Endothelial cell of umbilical vein (primary cell): ENCODE data around the gene DUOXA1. TPM values are rescaled to one million over a fixed set of nuclear protein-coding genes. Genes with fewer than 3 reads are reported as not detected.

Experiments
- BruUV-seq: library from RNA; stranded (reverse); fragments of 400-500 nt; replicated peaks from 2 replicates; lab custom pipeline; 2021; lab: Mats Ljungman, UMichigan
- CTCF ChIA-PET: fragments of 300-600, 350-600 bp; sonication (Branson Sonifier 250); formaldehyde crosslinking; loops from one replicate; lab custom pipeline; 2021; ENCODE audit warnings: antibody characterized with exemption, inconsistent platforms; lab: Charles Lee
- POLR2A ChIA-PET: fragments of 300-600, 350-600 bp; sonication (Branson Sonifier 250); formaldehyde crosslinking; loops from one replicate; lab custom pipeline; 2021; ENCODE audit warnings: antibody characterized with exemption, inconsistent platforms; lab: Charles Lee
- DNase-seq: peaks from one replicate; pipeline ENCODE4 v3.0.0-alpha.2; 2011; ENCODE audit warnings: low read depth, low spot score
- FAIRE-seq: peaks from 2 replicates; lab custom pipeline; 2011; peaks lifted over from hg19 to GRCh38; lab: Jason Lieb, UNC
- H2AFZ ChIP-seq: 2 replicates; pipeline ENCODE4 v1.6.0; 2012; ENCODE audit warnings: low read depth, low read length, control low read depth, inconsistent platforms
- H3K27ac ChIP-seq: 2 replicates; pipeline ENCODE4 v1.5.1; 2011; ENCODE audit warnings: low read depth, mild to moderate bottlenecking, control low read depth, low read length, moderate library complexity; ENCODE audit not compliant: insufficient read depth
- H3K27me3 ChIP-seq, 2 experiments: 2 replicates each; pipeline versions ENCODE4 v1.6.0 to v1.6.1; 2011; ENCODE audit warnings: low read length in 2 of 2, mixed read lengths in 1 of 2; ENCODE audit not compliant: control insufficient read depth in 2 of 2, insufficient read depth in 2 of 2
- H3K36me3 ChIP-seq, 2 experiments: 2 replicates in 1 of 2; 3 replicates in 1 of 2; pipeline ENCODE4 v1.5.1; 2011; ENCODE audit warnings: low read length in 2 of 2, mild to moderate bottlenecking in 1 of 2, moderate library complexity in 1 of 2; ENCODE audit not compliant: control insufficient read depth in 2 of 2, insufficient read depth in 2 of 2; ENCODE audit errors: extremely low read depth in 1 of 2
- H3K4me1 ChIP-seq: 3 replicates; pipeline ENCODE4 v1.5.1; 2011; ENCODE audit warnings: mild to moderate bottlenecking, low read length; ENCODE audit not compliant: control insufficient read depth, insufficient read depth; ENCODE audit errors: extremely low read depth
- H3K4me2 ChIP-seq: 2 replicates; pipeline ENCODE4 v1.6.1; 2011; ENCODE audit warnings: low read length, control low read depth, mixed read lengths; ENCODE audit not compliant: insufficient read depth
- H3K4me3 ChIP-seq, 3 experiments: fragments of 200-600 bp in 1 of 3; sonication (generic), shearing (Covaris generic) in 1 of 3; replicated peaks in 1 of 3; 2 replicates each; pipeline ENCODE4 v1.5.1; 2011 to 2016; ENCODE audit warnings: control low read depth in 3 of 3, low read length in 3 of 3, mild to moderate bottlenecking in 2 of 3, inconsistent platforms in 1 of 3, low read depth in 1 of 3, moderate library complexity in 1 of 3; ENCODE audit not compliant: insufficient read depth in 1 of 3
- H3K79me2 ChIP-seq: 2 replicates; pipeline ENCODE4 v1.6.0; 2012; ENCODE audit warnings: low read length, inconsistent platforms; ENCODE audit not compliant: control insufficient read depth, insufficient read depth
- H3K9ac ChIP-seq: replicated peaks from 2 replicates; pipeline ENCODE3; 2011; ENCODE audit warnings: low read length, control low read depth; ENCODE audit not compliant: insufficient read depth; ENCODE audit errors: extremely low read depth
- H3K9me1 ChIP-seq: replicated peaks from 3 replicates; pipeline ENCODE4 v1.6.0; 2011; ENCODE audit warnings: mild to moderate bottlenecking, low read length; ENCODE audit not compliant: control insufficient read depth, insufficient read depth; ENCODE audit errors: extremely low read depth
- H3K9me3 ChIP-seq: replicated peaks from 2 replicates; pipeline ENCODE4 v1.5.1; 2012; ENCODE audit warnings: low read length, inconsistent platforms; ENCODE audit not compliant: control insufficient read depth, insufficient read depth
- H4K20me1 ChIP-seq: replicated peaks from 2 replicates; pipeline ENCODE3; 2011; ENCODE audit warnings: mild to moderate bottlenecking, low read length; ENCODE audit not compliant: control insufficient read depth, insufficient read depth; ENCODE audit errors: extremely low read depth
- EZH2 ChIP-seq: IDR thresholded peaks from 2 replicates; pipeline ENCODE4 v1.6.1; 2012; ENCODE audit warnings: borderline replicate concordance, low read depth, mild to moderate bottlenecking, moderate library complexity, low read length, inconsistent platforms; ENCODE audit not compliant: severe bottlenecking
- FOS ChIP-seq: IDR thresholded peaks from 2 replicates; pipeline ENCODE4 v1.6.1; 2011; ENCODE audit warnings: mild to moderate bottlenecking, low read length, moderate library complexity, borderline replicate concordance; ENCODE audit not compliant: insufficient read depth
- GATA2 ChIP-seq: IDR thresholded peaks from 2 replicates; pipeline ENCODE4 v1.7.0; 2011; ENCODE audit warnings: low read depth, mild to moderate bottlenecking, moderate library complexity, mixed read lengths, low read length; ENCODE audit not compliant: insufficient read length, insufficient read depth
- JUN ChIP-seq: IDR thresholded peaks from 2 replicates; pipeline ENCODE4 v1.6.1; 2011; ENCODE audit warnings: borderline replicate concordance, low read depth; ENCODE audit not compliant: insufficient read length, insufficient read depth
- MAX ChIP-seq: IDR thresholded peaks from 2 replicates; pipeline ENCODE4 v1.6.1; 2011; ENCODE audit not compliant: insufficient read depth, insufficient read length
- MYC ChIP-seq: IDR thresholded peaks from one replicate; pipeline ENCODE4 v1.6.1; 2011; ENCODE audit warnings: mild to moderate bottlenecking, low read depth, low read length
- POLR2A ChIP-seq: IDR thresholded peaks from 2 replicates; pipeline ENCODE4 v1.6.1; 2012; ENCODE audit warnings: low read depth, mild to moderate bottlenecking, control low read depth, low read length
- POLR2AphosphoS5 ChIP-seq: IDR thresholded peaks from 2 replicates; pipeline ENCODE4 v1.6.1; 2012; ENCODE audit warnings: low read depth, mild to moderate bottlenecking, control low read depth, low read length, moderate library complexity; ENCODE audit not compliant: insufficient read depth
- dilution Hi-C: fragments of 300-500 bp; cut with MboI; formaldehyde crosslinking; loops from one replicate; pipeline ENCODE4 v1.15.0; 2019; ENCODE audit warnings: low sequenced_read_pairs; ENCODE audit not compliant: extremely low pct_ligation_motif_present
- intact Hi-C: fragments of 100-400 bp; cut with micrococcal nuclease; formaldehyde crosslinking; loops from one replicate; pipeline ENCODE4 v1.10.0; 2022
- polyA plus RNA-seq, 4 experiments: library from polyadenylated mRNA; depleted of rRNA in 3 of 4; stranded (reverse) in 3 of 4; unstranded in 1 of 4; fragments of >200 nt; gene quantifications; 2 replicates each; pipeline versions ENCODE4 v1.2.1 to v1.2.3, GENCODE V29; 2011 to 2012; ENCODE audit warnings: missing spikeins in 1 of 4
- total RNA-seq: library from RNA; stranded (reverse); gene quantifications from 2 replicates; pipeline ENCODE4 v1.2.3, GENCODE V29; 2021
- TF ChIP-seq, protein P1 (sequence below), 2 donors: IDR thresholded peaks; 1 replicate in 1 of 2; 2 replicates in 1 of 2; pipeline ENCODE4 v1.5.1; 2011; ENCODE audit warnings: low read length in 2 of 2, mild to moderate bottlenecking in 2 of 2, moderate library complexity in 2 of 2, control low read depth in 1 of 2, inconsistent platforms in 1 of 2, low read depth in 1 of 2; ENCODE audit not compliant: insufficient read depth in 1 of 2; ENCODE audit errors: extremely low read depth in 1 of 2

The DUOXA1 gene
- total and polyA plus RNA-seq, 2 donors (not counting 3 experiments of a cell fraction or from before 2014, with no cell fraction given) = 0.07 TPM; not detected in 1

GRCh38 chr15:45130291-45131000 lies 767 bp upstream of the DUOXA1 start:
- Histone ChIP-seq H3K36me3 (no peaks in the 10 kb centered on the region), H3K27ac (no peak overlapping the region), H3K9me3 (no peaks in the 10 kb centered on the region), H3K4me1 (no peaks in the 10 kb centered on the region), H4K20me1 (no peaks in the 10 kb centered on the region), H3K4me3 (no peak overlapping the region), H3K79me2 (no peaks in the 10 kb centered on the region), H3K9ac (no peak overlapping the region), H3K27me3 (peaks cover 76 to 90% of the 10 kb centered on the region in 2 experiments), H2AFZ (no peak overlapping the region), H3K9me1 (no peaks in the 10 kb centered on the region), H3K4me2 (no peak overlapping the region)
- no TSS peak for BruUV-seq
- TF ChIP-seq POLR2A (no peak), MYC (no peak), GATA2 (no peak), FOS (no peak), POLR2AphosphoS5 (no peak), EZH2 (no peak), JUN (no peak), MAX (no peak)
- TF ChIP-seq, protein P1, sequence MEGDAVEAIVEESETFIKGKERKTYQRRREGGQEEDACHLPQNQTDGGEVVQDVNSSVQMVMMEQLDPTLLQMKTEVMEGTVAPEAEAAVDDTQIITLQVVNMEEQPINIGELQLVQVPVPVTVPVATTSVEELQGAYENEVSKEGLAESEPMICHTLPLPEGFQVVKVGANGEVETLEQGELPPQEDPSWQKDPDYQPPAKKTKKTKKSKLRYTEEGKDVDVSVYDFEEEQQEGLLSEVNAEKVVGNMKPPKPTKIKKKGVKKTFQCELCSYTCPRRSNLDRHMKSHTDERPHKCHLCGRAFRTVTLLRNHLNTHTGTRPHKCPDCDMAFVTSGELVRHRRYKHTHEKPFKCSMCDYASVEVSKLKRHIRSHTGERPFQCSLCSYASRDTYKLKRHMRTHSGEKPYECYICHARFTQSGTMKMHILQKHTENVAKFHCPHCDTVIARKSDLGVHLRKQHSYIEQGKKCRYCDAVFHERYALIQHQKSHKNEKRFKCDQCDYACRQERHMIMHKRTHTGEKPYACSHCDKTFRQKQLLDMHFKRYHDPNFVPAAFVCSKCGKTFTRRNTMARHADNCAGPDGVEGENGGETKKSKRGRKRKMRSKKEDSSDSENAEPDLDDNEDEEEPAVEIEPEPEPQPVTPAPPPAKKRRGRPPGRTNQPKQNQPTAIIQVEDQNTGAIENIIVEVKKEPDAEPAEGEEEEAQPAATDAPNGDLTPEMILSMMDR (IDR thresholded peaks at IDR 0.05; ENCODE audit: extremely low read depth in 1 of 2, insufficient read depth in 1 of 2, low read depth in 1 of 2, low read length in 2 of 2) = no peak
- ChIA-PET CTCF (interaction anchor here (1.0 to 2.7 kb wide), 4 partner anchors 9 to 75 kb away, joined by 3 to 17 read pairs (median 3); no protein-coding TSS in a partner anchor), POLR2A (no interaction called here)
- FAIRE-seq = no peak
- intact Hi-C loops (no loop called here), dilution Hi-C loops (no loop called here)
- no peak for DNase-seq
